Neural cell (in vitro differentiated cells): ENCODE measurements around the gene NRROS.

ENCODE experiments used
- CTCF ChIP-seq: fragments of 450-650 bp; IDR thresholded peaks from 2 replicates; pipeline ENCODE4 v1.5.1; 2014; ENCODE audit warnings: antibody characterized with exemption, mild to moderate bottlenecking, moderate library complexity; ENCODE audit not compliant: poor library complexity, severe bottlenecking
- EP300 ChIP-seq: fragments of 450-650 bp; conservative IDR thresholded peaks from 2 replicates; pipeline ENCODE4 v1.6.1; 2014; ENCODE audit warnings: antibody characterized with exemption, mild to moderate bottlenecking, moderate library complexity; ENCODE audit not compliant: poor library complexity, severe bottlenecking

- no peak for TF ChIP-seq CTCF
- TF ChIP-seq EP300: no peak
Measured at GRCh38 chr3:196691386-196691785, 51.9 kb downstream of the NRROS start.
